HG02885 (cell line): ENCODE measurements around the gene DDR1.

ENCODE experiments used
- ATAC-seq: cut with Tn5 transposase; IDR thresholded peaks from one replicate; pipeline ENCODE4 v1.9.1; 2021; ENCODE audit warnings: mild to moderate bottlenecking; ENCODE audit not compliant: unreplicated experiment, poor library complexity

Gene DDR1

DNA sequence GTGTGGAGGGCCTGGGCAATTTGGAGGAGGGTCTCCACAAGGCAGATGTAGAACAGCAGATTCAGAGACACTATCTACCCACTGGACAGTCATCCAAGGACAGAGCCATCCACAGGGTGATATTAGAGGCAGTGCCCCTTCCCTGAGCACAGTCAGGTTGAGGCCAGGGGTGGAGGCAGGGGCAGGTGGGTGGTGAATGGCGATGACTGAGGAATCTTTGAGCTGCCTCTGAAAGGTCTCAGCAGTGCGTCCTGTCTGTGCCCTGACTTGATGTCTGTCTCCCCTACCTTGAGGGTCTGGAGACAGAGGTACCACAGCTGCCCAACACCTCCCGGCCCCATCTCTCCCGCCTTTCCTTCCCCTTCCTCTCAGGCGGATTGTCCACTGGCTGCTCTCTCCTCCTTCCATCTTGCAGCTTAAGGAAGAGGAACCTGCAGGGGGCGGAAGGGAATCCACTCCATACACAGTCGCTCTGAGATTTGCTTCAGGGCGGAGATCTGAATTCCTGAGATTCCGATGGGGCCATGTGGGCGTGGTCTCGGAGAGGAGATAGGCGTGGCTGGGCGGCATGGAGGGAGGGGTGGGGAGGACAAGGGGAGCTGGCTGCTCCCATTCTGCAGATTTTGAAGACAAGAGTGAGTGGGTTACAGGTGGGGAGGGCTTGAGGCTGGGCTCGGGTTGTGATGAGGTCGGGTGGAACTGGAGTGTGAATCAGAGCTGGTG, 58.2 kb downstream of the DDR1 start:
- ATAC-seq = no peak

DNA sequence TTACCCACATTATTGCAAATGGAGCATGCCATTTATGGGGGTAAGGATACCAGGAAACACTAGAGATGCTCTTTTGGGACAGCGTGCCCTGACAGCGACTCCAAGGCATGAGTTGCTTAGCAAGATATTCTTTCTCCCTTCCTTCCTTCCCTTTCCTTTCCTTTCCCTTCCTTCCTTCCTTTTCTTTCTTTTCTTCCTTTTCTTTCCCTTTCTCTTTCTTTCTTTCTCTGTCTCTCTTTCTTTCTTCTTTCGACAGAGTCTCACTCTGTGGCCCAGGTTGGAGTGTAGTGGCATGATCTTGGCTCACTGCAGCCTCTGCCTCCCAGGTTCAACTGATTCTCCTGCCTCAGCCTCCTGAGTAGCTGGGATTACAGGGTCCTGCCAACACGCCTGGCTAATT, 59.7 kb downstream of the DDR1 start:
- no peak for ATAC-seq

DNA sequence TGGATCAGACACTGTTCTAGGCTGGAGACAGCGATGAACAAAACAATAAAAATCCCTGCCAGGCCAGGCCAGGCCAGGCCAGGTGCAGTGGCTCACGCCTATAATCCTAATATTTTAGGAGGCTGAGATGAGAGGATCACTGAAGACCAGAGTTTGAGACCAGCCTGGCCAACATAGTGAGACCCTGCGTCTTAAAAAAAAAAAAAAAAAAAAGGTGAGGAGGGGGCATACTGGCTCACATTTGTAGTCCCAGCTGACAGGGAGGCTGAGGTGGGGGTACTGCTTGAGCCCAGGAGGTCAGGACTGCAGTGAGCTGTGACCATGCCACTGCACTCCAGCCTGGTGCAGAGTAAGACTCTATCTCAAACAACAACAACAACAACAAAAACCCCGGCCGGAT, 61.0 kb downstream of the DDR1 start:
- no peak for ATAC-seq

DNA sequence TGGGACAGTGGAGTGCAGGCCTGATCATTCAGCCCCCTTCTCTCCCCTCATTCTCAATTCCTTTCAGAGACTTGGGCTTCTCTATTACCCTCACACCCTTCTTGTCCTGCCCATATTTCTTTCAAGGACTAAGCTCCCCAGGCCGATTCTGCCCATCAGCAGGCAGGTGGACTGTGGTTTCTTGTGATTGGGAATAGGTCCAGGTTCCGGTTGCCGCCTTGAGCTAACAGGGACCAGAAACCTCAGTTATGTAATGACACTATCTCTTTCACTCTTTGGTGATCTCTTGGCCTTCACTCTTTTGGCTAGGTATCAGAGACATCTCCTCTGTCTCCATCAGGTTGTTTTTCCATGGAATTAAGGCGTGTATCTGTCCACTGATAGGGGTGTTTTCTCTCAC, 62.9 kb downstream of the DDR1 start:
- no peak for ATAC-seq

DNA sequence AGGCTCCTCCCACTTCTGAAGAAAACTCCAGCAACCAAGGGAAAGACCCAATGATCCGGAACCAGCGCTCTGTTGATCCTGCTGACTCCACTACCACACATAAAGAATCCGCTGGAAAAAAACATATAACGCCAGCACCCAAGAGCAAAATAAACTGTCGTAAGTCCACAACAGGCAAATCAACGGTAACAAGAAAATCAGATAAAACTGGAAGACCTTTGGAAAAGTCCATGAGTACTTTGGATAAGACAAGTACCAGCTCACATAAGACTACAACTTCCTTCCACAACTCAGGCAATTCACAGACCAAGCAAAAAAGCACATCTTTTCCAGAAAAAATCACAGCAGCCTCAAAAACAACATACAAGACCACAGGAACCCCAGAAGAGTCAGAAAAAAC, 64.5 kb downstream of the DDR1 start:
- ATAC-seq = no peak
